ENCODE measurements around the gene S100A10. TPM values are rescaled to one million over a fixed set of nuclear protein-coding genes. Genes with fewer than 3 reads are reported as not detected.

S100A10 gene
- total RNA-seq, 6 experiments from 2014 or later, result 390 to 518 (median 442) TPM

DNA sequence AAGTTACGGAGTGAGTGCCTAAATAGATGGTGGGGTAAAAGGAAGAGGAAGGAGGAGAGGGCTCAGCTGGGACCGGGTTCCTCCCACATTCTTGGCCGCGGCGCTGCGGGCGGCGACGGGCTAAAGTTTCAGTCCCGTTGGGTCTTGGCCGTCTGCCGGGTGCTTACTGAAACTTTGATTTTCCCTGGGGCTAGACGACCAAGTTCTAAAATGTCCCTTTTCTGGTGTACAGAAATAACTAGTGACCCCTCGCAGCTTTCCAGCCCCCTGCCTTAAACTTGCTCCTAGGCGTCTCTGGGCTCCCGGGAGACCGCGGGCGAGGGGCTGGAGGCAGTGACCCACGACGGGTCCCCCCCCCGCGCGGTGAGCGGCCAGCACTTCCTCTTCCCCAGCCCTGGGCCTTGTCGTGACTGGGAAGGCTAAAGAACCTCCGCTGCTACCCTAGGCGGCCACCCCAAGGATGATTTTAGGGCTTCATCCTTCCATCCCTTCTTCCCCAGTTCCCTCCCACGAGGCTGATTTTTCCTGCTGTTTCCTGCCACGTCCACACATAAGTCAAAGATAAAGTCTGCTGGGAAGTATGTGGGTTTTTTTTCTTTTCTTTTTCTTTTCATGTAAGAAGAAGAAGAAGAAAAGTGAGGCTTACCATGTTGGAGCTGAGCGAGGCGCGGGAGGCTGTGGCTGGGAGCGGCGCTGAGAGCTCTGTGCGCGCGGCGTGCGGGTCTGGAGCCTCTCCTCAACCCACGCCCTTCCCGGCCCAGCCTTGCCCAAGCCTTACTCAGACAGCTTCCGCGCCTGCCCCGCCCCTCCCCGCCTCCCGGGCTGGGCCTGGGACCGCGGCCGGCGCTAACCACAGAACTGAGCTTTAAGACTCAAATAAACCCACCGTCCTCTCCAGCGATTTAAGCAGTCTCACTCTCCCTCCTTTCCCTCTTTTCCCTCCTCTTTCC lies 42.9 kb upstream of the S100A10 start, which contains the start of gene S100A11:
Gene S100A11, minus strand, starts transcription at position 738 of the 950 bp plus-strand sequence. Its CDS starts 89 bp downstream, at position 649.
- peak within 1 kb of the TSS; percentile 98 for H3K27ac Mint-ChIP-seq
- peaks cover 44% of the 10 kb centered on the region for H3K36me3 Mint-ChIP-seq (ENCODE audit: low read depth)
- peak; percentile 78 for DNase-seq
- TF ChIP-seq CTCF (IDR thresholded peaks at IDR 0.05), result no peak
- H3K4me1 Mint-ChIP-seq (ENCODE audit: low read depth), result peaks cover 34% of the 10 kb centered on the region
- no peaks in the 10 kb centered on the region for H3K9me3 Mint-ChIP-seq
- H3K27me3 Mint-ChIP-seq (ENCODE audit: insufficient read depth), result peaks cover 2% of the 10 kb centered on the region; the same call in 1 of the 2 replicates
- peak within 1 kb of the TSS; percentile 96 for H3K4me3 Mint-ChIP-seq

GRCh38 chr1:152035539-152036266 lies 42.0 kb upstream of the S100A10 start:
- peak overlapping the region; percentile 96 for H3K4me3 Mint-ChIP-seq
- peaks cover 2% of the 10 kb centered on the region; the same call in 1 of the 2 replicates for H3K27me3 Mint-ChIP-seq (ENCODE audit: insufficient read depth)
- no peak for TF ChIP-seq CTCF (IDR thresholded peaks at IDR 0.05)
- no peak for DNase-seq
- peak overlapping the region; percentile 98 for H3K27ac Mint-ChIP-seq
- peaks cover 34% of the 10 kb centered on the region for H3K4me1 Mint-ChIP-seq (ENCODE audit: low read depth)
- H3K36me3 Mint-ChIP-seq (ENCODE audit: low read depth), result peaks cover 49% of the 10 kb centered on the region
- H3K9me3 Mint-ChIP-seq, result no peaks in the 10 kb centered on the region

DNA sequence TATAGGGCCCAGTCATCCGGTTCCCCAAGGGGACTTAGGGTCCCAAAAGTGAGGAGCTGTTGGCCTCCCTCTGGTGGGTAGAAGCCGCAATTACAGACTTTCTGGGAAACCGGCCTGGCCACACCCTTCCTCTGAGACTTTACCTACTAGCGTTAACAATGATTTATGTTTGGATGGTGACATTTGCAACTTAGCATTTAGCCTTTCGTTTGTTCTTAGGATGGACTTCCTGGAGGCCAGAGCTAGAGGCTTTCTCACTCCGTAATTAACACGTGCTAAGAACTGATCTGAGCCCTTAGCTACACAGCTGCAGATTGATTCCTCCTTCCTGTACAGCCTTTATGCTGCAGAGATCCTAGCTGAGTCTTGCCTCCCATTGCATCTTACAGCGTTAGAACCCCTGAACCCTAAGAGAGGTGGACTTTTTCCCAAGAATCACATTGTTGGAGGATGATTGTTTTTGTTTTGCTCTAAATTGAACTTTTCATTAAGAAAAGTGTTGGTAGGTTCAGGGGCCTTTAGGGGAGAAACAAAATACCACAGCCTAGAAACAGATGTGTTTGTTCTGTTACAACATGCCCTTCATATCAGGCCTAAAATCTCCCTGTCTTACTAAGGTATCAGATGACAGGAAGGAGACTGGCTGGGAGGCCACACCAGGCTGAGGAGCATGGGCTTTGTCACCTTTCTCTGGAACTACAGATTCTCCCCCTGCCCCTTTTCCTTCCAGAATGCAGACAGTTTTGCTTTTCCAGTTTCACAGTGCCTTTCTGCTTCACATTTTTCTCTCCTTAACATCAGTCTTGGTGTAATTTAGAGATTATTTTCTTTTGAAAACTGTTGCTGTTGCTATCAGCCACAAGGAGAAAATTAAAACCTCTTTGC lies 41.2 kb upstream of the S100A10 start:
- peak overlapping the region; percentile 98 for H3K27ac Mint-ChIP-seq
- peaks cover 2% of the 10 kb centered on the region; the same call in 1 of the 2 replicates for H3K27me3 Mint-ChIP-seq (ENCODE audit: insufficient read depth)
- peaks cover 53% of the 10 kb centered on the region for H3K36me3 Mint-ChIP-seq (ENCODE audit: low read depth)
- peaks cover 34% of the 10 kb centered on the region for H3K4me1 Mint-ChIP-seq (ENCODE audit: low read depth)
- DNase-seq, result peak; percentile 68
- H3K4me3 Mint-ChIP-seq, result peak overlapping the region; percentile 96
- TF ChIP-seq CTCF (IDR thresholded peaks at IDR 0.05), result peak; percentile 87
- H3K9me3 Mint-ChIP-seq, result no peaks in the 10 kb centered on the region

DNA sequence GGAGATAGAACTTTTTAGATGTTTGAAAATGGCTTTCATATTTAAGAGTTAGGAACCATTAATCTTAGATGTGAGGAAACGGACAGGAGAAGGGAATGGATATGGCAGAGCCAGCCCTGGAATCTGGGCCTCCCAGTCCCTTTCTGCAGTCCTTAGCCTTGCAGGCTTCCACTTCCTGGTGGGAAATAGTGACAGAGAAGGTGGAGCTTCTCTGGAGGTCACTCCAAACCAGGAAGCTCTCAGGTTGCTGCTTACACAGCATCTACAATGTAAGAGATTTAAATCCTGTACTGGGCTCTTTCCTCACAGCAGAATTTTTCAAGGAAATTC lies 40.6 kb upstream of the S100A10 start:
- H3K27me3 Mint-ChIP-seq (ENCODE audit: insufficient read depth), result peaks cover 2% of the 10 kb centered on the region; the same call in 1 of the 2 replicates
- peak overlapping the region; percentile 98; the same call in 1 of the 2 replicates for H3K27ac Mint-ChIP-seq
- peak overlapping the region; percentile 96 for H3K4me3 Mint-ChIP-seq
- peaks cover 37% of the 10 kb centered on the region for H3K4me1 Mint-ChIP-seq (ENCODE audit: low read depth)
- no peaks in the 10 kb centered on the region for H3K9me3 Mint-ChIP-seq
- peaks cover 55% of the 10 kb centered on the region for H3K36me3 Mint-ChIP-seq (ENCODE audit: low read depth)
- TF ChIP-seq CTCF (IDR thresholded peaks at IDR 0.05), result no peak
- no peak for DNase-seq

GRCh38 chr1:152029929-152030211 lies 36.2 kb upstream of the S100A10 start:
- no peak for DNase-seq
- no peak overlapping the region for H3K27ac Mint-ChIP-seq
- TF ChIP-seq CTCF (IDR thresholded peaks at IDR 0.05), result no peak

More at GRCh38 chr1:152029929-152030211, 36.2 kb upstream of the S100A10 start:
- Mint-ChIP-seq H3K4me3 (no peak overlapping the region), H3K9me3 (no peaks in the 10 kb centered on the region), H3K27me3 (ENCODE audit: insufficient read depth) (peaks cover 2% of the 10 kb centered on the region), H3K4me1 (ENCODE audit: low read depth) (peaks cover 46% of the 10 kb centered on the region), H3K36me3 (ENCODE audit: low read depth) (peaks cover 42% of the 10 kb centered on the region)

Data from HFFc6 (cell line).